Measurements from ENCODE around the gene DNAI4.

GRCh38 chr1:66791621-66792610 is 132.7 kb downstream of the DNAI4 start:
- TF ChIP-seq CTCF (conservative IDR thresholded peaks at IDR 0.05; ENCODE audit: low read depth in 2 of 2) (no peak), ZNF114 (CRISPR knock-in tag; IDR thresholded peaks at IDR 0.05) (no peak), ZNF331 (CRISPR knock-in tag; IDR thresholded peaks at IDR 0.05; ENCODE audit: low read depth) (no peak), JUNB (IDR thresholded peaks at IDR 0.05; ENCODE audit: unreplicated experiment) (no peak)
